GM12878 (cell line): ENCODE data around the gene USH2A. TPM values are rescaled to one million over a fixed set of nuclear protein-coding genes. Genes with fewer than 3 reads are reported as not detected.

Source experiments
- ATAC-seq: fragments of 200-7000 bp; cut with Tn5 transposase; 3 replicates; pipeline ENCODE4 v1.9.1; 2020; ENCODE audit warnings: mild to moderate bottlenecking, moderate library complexity
- BruUV-seq: library from RNA; stranded (reverse); fragments of 400-500 nt; replicated peaks from 2 replicates; lab custom pipeline; 2021; lab: Mats Ljungman, UMichigan
- CTCF ChIA-PET: fragments of 300-600 bp; sonication (Branson Sonifier 250); formaldehyde crosslinking; extraction: SDS; loops from one replicate; lab custom pipeline; 2021; ENCODE audit warnings: inconsistent platforms; lab: Yijun Ruan, JAX
- POLR2A ChIA-PET: fragments of 350-600 bp; formaldehyde crosslinking; extraction: SDS; loops from one replicate; lab custom pipeline; 2021; ENCODE audit warnings: inconsistent platforms; lab: Charles Lee
- RAD21 ChIA-PET: fragments of 300-600 bp; sonication (Branson Sonifier 250); formaldehyde crosslinking; loops from one replicate; lab custom pipeline; 2023; ENCODE audit warnings: antibody characterized with exemption; ENCODE audit not compliant: unreplicated experiment; lab: Charles Lee
- SMC1A ChIA-PET: fragments of 300-600 bp; sonication (Branson Sonifier 250); formaldehyde crosslinking; loops from one replicate; lab custom pipeline; 2023; ENCODE audit not compliant: unreplicated experiment, uncharacterized antibody; lab: Charles Lee
- DNase-seq: peaks from one replicate; pipeline ENCODE4 v3.0.0-alpha.2; 2011; ENCODE audit warnings: low read depth, low spot score
- FAIRE-seq: peaks from 3 replicates; lab custom pipeline; 2011; peaks lifted over from hg19 to GRCh38; lab: Jason Lieb, UNC
- H2AFZ ChIP-seq: 2 replicates; pipeline ENCODE4 v1.6.0; 2011; ENCODE audit warnings: low read depth, low read length, control low read depth; ENCODE audit not compliant: control insufficient read depth
- H3K27ac ChIP-seq: 2 replicates; pipeline ENCODE4 v1.5.1; 2011; ENCODE audit warnings: control low read depth; ENCODE audit not compliant: control insufficient read depth, insufficient read depth
- H3K27me3 ChIP-seq, 2 experiments: replicated peaks in 1 of 2; 2 replicates each; pipeline versions ENCODE4 v1.6.0 to v1.6.1; 2011; ENCODE audit warnings: low read length in 1 of 2; ENCODE audit not compliant: control insufficient read depth in 2 of 2, insufficient read depth in 2 of 2
- H3K36me3 ChIP-seq, 2 experiments: 2 replicates each; pipeline ENCODE4 v1.5.1; 2011; ENCODE audit warnings: low read length in 1 of 2; ENCODE audit not compliant: control insufficient read depth in 2 of 2, insufficient read depth in 2 of 2
- H3K4me1 ChIP-seq: 2 replicates; pipeline ENCODE4 v1.6.1; 2011; ENCODE audit warnings: mild to moderate bottlenecking, low read length, moderate library complexity, mixed read lengths; ENCODE audit not compliant: control insufficient read depth, insufficient read depth
- H3K4me2 ChIP-seq: 2 replicates; pipeline ENCODE4 v1.6.0; 2011; ENCODE audit warnings: control low read depth; ENCODE audit not compliant: control insufficient read depth, insufficient read depth
- H3K4me3 ChIP-seq: fragments of 200-600 bp; sonication (generic); 2 replicates; pipeline ENCODE4 v1.5.1; 2016
- H3K79me2 ChIP-seq: 2 replicates; pipeline ENCODE4 v1.6.0; 2011; ENCODE audit warnings: low read length; ENCODE audit not compliant: control insufficient read depth, insufficient read depth
- H3K9ac ChIP-seq: 2 replicates; pipeline ENCODE4 v1.8.0; 2011; ENCODE audit warnings: low read length, control low read depth, mixed read lengths; ENCODE audit not compliant: control insufficient read depth, insufficient read depth
- H3K9me3 ChIP-seq: replicated peaks from 3 replicates; pipeline ENCODE4 v1.5.1; 2011; ENCODE audit warnings: mild to moderate bottlenecking, low read length; ENCODE audit not compliant: control insufficient read depth, insufficient read depth
- H4K20me1 ChIP-seq: 2 replicates; pipeline ENCODE4 v1.6.0; 2011; ENCODE audit not compliant: control insufficient read depth, insufficient read depth
- ATF7 ChIP-seq: fragments of 450-650 bp; IDR thresholded peaks from 2 replicates; pipeline ENCODE4 v1.6.1; 2016; ENCODE audit warnings: low read depth, mild to moderate bottlenecking
- CHD4 ChIP-seq: fragments of 200-600 bp; sonication (generic); IDR thresholded peaks from 2 replicates; pipeline ENCODE4 v1.6.1; 2016; ENCODE audit warnings: mild to moderate bottlenecking
- HCFC1 ChIP-seq: fragments of 150-350 bp; IDR thresholded peaks from 2 replicates; pipeline ENCODE4 v1.6.1; 2014; ENCODE audit warnings: low read length
- HDAC6 ChIP-seq: fragments of 200-600 bp; sonication (generic); IDR thresholded peaks from one replicate; pipeline ENCODE4 v1.8.0; 2017; ENCODE audit warnings: antibody characterized with exemption; ENCODE audit not compliant: unreplicated experiment
- NR2C1 ChIP-seq: fragments of 450-650 bp; IDR thresholded peaks from 2 replicates; pipeline ENCODE4 v1.6.1; 2017; ENCODE audit warnings: antibody characterized with exemption, mild to moderate bottlenecking, moderate library complexity
- NR2C2 ChIP-seq: IDR thresholded peaks from 2 replicates; pipeline ENCODE4 v1.6.1; 2011; ENCODE audit warnings: borderline replicate concordance, low read depth; ENCODE audit not compliant: control insufficient read depth, insufficient read length
- NR2F1 ChIP-seq: fragments of 450-650 bp; conservative IDR thresholded peaks from 2 replicates; pipeline ENCODE4 v1.6.1; 2017; ENCODE audit warnings: mild to moderate bottlenecking
- POLR2AphosphoS2 ChIP-seq: IDR thresholded peaks from 2 replicates; pipeline ENCODE4 v1.6.1; 2011; ENCODE audit warnings: low read depth, mild to moderate bottlenecking, low read length, improper control_type of control experiment, moderate library complexity
- POU2F2 ChIP-seq: IDR thresholded peaks from 3 replicates; pipeline ENCODE4 v1.6.1; 2011; ENCODE audit warnings: low read depth, mild to moderate bottlenecking, low read length, borderline replicate concordance
- RCOR1 ChIP-seq: conservative IDR thresholded peaks from 2 replicates; pipeline ENCODE4 v1.6.1; 2012; ENCODE audit warnings: low read depth, low read length, improper control_type of control experiment
- SIN3A ChIP-seq: IDR thresholded peaks from 2 replicates; pipeline ENCODE4 v1.6.1; 2012; ENCODE audit warnings: low read depth, low read length, improper control_type of control experiment
- SMC3 ChIP-seq: IDR thresholded peaks from 2 replicates; pipeline ENCODE4 v1.6.1; 2011; ENCODE audit warnings: low read length, improper control_type of control experiment, borderline replicate concordance
- TCF12 ChIP-seq: IDR thresholded peaks from 2 replicates; pipeline ENCODE4 v1.6.1; 2011; ENCODE audit warnings: low read depth, mild to moderate bottlenecking, low read length
- ZNF384 ChIP-seq: IDR thresholded peaks from 2 replicates; pipeline ENCODE4 v1.6.1; 2012; ENCODE audit warnings: low read depth, mild to moderate bottlenecking, low read length, improper control_type of control experiment, borderline replicate concordance
- ZNF687 ChIP-seq: fragments of 450-650 bp; IDR thresholded peaks from 2 replicates; pipeline ENCODE4 v1.6.1; 2017; ENCODE audit warnings: mild to moderate bottlenecking, moderate library complexity
- ZSCAN29 ChIP-seq: fragments of 450-650 bp; IDR thresholded peaks from 2 replicates; pipeline ENCODE4 v1.6.1; 2017; ENCODE audit warnings: mild to moderate bottlenecking, moderate library complexity
- WGBS: methylation state at CpG from one replicate; pipeline ENCODE4 v1.1.6; 2016; ENCODE audit warnings: low lambda C conversion rate; ENCODE audit not compliant: insufficient replicate concordance, insufficient coverage; ENCODE audit errors: missing lambda C conversion rate; 5-methylcytosine and 5-hydroxymethylcytosine counted together
- in situ Hi-C: fragments of 300-500 bp; cut with MboI; formaldehyde crosslinking; loops from 9 replicates; pipeline ENCODE4 v1.14.3; 2018; ENCODE audit warnings: mixed read lengths
- intact Hi-C: fragments of 100-400 bp; cut with micrococcal nuclease; formaldehyde crosslinking; loops from one replicate; pipeline ENCODE4 v1.14.2; 2022; ENCODE audit not compliant: unreplicated experiment
- polyA plus RNA-seq, 11 experiments: library from polyadenylated mRNA; depleted of rRNA in 4 of 11; unstranded in 6 of 11; stranded (reverse) in 5 of 11; fragments of >200 nt; fragmentation: Nextera tagmentation in 4 of 11; fragmentation: Illumina TruSeq in 1 of 11; extraction: Ambion mirVana in 4 of 11; extraction: Trizol in 1 of 11; gene quantifications; 1 replicate in 1 of 11; 2 replicates in 10 of 11; pipeline versions ENCODE4 v1.2.1 to v1.2.3, GENCODE V29; 2011 to 2016; ENCODE audit warnings: inconsistent platforms in 2 of 11, missing spikeins in 2 of 11, low read depth in 1 of 11
- total RNA-seq, 4 experiments: library from RNA; depleted of rRNA in 3 of 4; stranded (reverse); fragments of >200 nt in 3 of 4; fragmentation: Illumina TruSeq in 1 of 4; extraction: Trizol in 1 of 4; gene quantifications; 2 replicates each; pipeline versions ENCODE4 v1.2.1 to v1.2.3, GENCODE V29; 2013 to 2021

USH2A gene
- total and polyA plus RNA-seq, 10 of the 15 experiments (the other 5 are each of a cell fraction or from before 2014, with no cell fraction given), result under 0.01 to 0.20 (median 0.01) TPM; not detected in 2

- no peak for TF ChIP-seq SMC3
- TF ChIP-seq HDAC6, result no peak
- TF ChIP-seq RCOR1, result no peak
- no peak for TF ChIP-seq SIN3A
Measured at GRCh38 chr1:216071262-216071661, 352.0 kb downstream of the USH2A start (continued).

GRCh38 chr1:216064643-216065042 lies 358.6 kb downstream of the USH2A start:
- Histone ChIP-seq H2AFZ (no peak overlapping the region), H3K27me3 (no peaks in the 10 kb centered on the region), H3K9me3 (no peaks in the 10 kb centered on the region), H3K4me2 (no peak overlapping the region), H4K20me1 (no peaks in the 10 kb centered on the region), H3K4me1 (no peaks in the 10 kb centered on the region), H3K9ac (no peak overlapping the region), H3K4me3 (no peak overlapping the region), H3K36me3 (no peaks in the 10 kb centered on the region), H3K79me2 (no peaks in the 10 kb centered on the region), H3K27ac (no peak overlapping the region)
- ChIA-PET POLR2A (no interaction called here), CTCF (no interaction called here), RAD21 (no interaction called here), SMC1A (no interaction called here)
- ATAC-seq (no peak), FAIRE-seq (no peak), DNase-seq (no peak)
- no TSS peak for BruUV-seq
- no peak for TF ChIP-seq HCFC1
- no peak for TF ChIP-seq ATF7
- no peak for TF ChIP-seq NR2C1
- TF ChIP-seq TCF12, result no peak
- TF ChIP-seq ZNF384, result no peak
- in situ Hi-C loops, result no loop called here
- intact Hi-C loops, result no loop called here

GRCh38 chr1:216057947-216058346 lies 365.3 kb downstream of the USH2A start:
- WGBS, result 53% methylated on average over 4 of the region's 4 CpGs
- no peak for TF ChIP-seq ZSCAN29
- no peak for TF ChIP-seq POLR2AphosphoS2
- no peak for TF ChIP-seq ZNF687
- no peak for TF ChIP-seq CHD4
- no peak for TF ChIP-seq NR2C2
- no peak for TF ChIP-seq ZNF384
- no peak for TF ChIP-seq POU2F2
- no peak for TF ChIP-seq SMC3
- TF ChIP-seq NR2F1, result no peak

More at GRCh38 chr1:216057947-216058346, 365.3 kb downstream of the USH2A start:
- Histone ChIP-seq H3K79me2 (no peaks in the 10 kb centered on the region), H3K9me3 (no peaks in the 10 kb centered on the region), H2AFZ (no peak overlapping the region), H4K20me1 (no peaks in the 10 kb centered on the region), H3K4me2 (no peak overlapping the region), H3K9ac (no peak overlapping the region), H3K4me1 (no peaks in the 10 kb centered on the region), H3K4me3 (no peak overlapping the region), H3K27ac (no peak overlapping the region), H3K36me3 (no peaks in the 10 kb centered on the region), H3K27me3 (no peaks in the 10 kb centered on the region)
- BruUV-seq, result no TSS peak
- SMC1A ChIA-PET, result no interaction called here
- in situ Hi-C loops, result no loop called here
- RAD21 ChIA-PET, result no interaction called here
- POLR2A ChIA-PET, result no interaction called here
- CTCF ChIA-PET, result no interaction called here
- no peak for DNase-seq
- intact Hi-C loops, result no loop called here
- no peak for ATAC-seq
- FAIRE-seq, result no peak
